Measurements from ENCODE around the gene EAF2. TPM values are rescaled to one million over a fixed set of nuclear protein-coding genes. Genes with fewer than 3 reads are reported as not detected.
A peak's percentile ranks its signal among the peaks of the same experiment; 100 is the strongest.
"Not testable (repeated sequence)": the region's sequence is repeated elsewhere in the genome, so short reads cannot be mapped to it uniquely, and the experiment has no call there.

EAF2 gene
- total RNA-seq, 2 donors from 2014 or later: 9.6 to 12.9 TPM

DNA sequence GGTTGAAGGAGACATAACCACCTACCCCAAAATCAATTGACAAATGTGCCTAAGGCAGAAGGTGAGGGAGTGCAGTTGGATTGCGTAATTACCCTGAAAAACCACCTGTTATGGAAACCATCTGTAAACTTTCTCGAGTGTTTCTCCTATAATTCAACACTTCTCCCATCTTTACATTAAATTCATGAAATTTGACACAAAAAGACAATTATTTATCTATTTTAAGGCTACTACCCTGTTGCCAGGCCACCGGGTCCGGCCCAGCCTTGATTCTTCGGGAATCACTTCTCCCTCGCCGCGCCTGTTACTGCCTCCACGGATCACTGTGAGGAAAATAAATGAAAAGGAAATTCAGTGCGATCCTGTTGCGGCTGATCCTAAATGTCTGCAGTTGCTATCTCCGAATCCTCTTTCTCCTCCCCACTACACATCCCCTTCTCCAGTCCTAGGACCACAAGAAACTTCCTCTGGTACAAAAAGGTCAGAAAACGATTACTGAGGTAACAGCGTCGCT is 795 bp upstream of the EAF2 start:
- Mint-ChIP-seq H3K4me3 (peak overlapping the region; percentile 88), H3K36me3 (peaks cover 9% of the 10 kb centered on the region), H3K4me1 (ENCODE audit: low read depth in 2 of 2) (peaks cover 32 to 43% of the 10 kb centered on the region in 2 donors), H3K27me3 (peaks cover 0 to 3% of the 10 kb centered on the region in 2 donors), H3K27ac (peak overlapping the region; percentile 69 to 73), H3K9me3 (no peaks in the 10 kb centered on the region)
- ATAC-seq: no peak
- no peak for DNase-seq (ENCODE audit: low spot score)

DNA sequence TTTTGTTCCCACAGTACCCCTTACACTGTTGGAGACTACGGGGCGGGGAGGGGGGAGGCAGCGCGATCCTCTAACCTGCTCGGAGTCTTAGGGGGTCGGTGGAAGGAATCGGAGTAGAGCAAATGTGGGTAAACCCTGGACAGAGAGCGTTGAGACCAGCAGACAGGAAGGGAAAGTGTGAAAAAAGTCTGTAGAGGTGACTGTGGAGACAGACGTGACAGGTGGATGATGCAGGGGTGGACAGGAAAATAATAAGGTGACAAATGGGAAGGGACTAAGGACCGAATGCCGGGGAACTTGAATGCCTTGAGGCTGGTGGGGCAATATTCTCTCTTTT is 424 bp downstream of the EAF2 start:
- Mint-ChIP-seq H3K36me3 (peaks cover 9% of the 10 kb centered on the region), H3K27me3 (peaks cover 0 to 3% of the 10 kb centered on the region in 2 donors), H3K27ac (peak overlapping the region; percentile 69 to 73), H3K4me3 (peak overlapping the region; percentile 88), H3K9me3 (no peaks in the 10 kb centered on the region), H3K4me1 (ENCODE audit: low read depth in 2 of 2) (peaks cover 32 to 43% of the 10 kb centered on the region in 2 donors)
- peak; percentile 61 for DNase-seq (ENCODE audit: low spot score)
- peak in 1 of 2 donors; percentile 8 for ATAC-seq

DNA sequence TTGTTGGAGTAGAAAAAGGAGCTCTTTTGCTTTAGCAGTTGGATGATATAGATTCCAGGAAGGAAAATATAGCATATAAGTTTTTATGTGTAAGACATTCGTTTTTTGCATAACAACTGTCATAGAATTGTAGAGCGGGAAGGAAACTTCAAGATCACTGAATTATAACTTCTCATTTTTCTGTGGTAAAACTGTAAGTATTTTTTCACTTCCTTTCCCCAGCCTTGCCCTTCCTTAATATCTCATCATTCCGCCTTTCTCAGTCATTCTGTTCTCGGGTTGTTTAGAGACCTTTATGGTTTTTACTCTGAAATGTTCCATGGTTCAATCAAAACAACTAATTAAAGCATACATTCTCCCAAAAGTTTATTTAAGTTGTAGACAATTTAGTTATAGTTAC is 1.1 kb downstream of the EAF2 start:
- DNase-seq (ENCODE audit: low spot score) (no peak), ATAC-seq (no peak)
- peak overlapping the region; percentile 88 for H3K4me3 Mint-ChIP-seq
- peaks cover 9% of the 10 kb centered on the region for H3K36me3 Mint-ChIP-seq
- peak overlapping the region; percentile 69 to 73 for H3K27ac Mint-ChIP-seq
- H3K27me3 Mint-ChIP-seq: peaks cover 0 to 5% of the 10 kb centered on the region in 2 donors
- no peaks in the 10 kb centered on the region for H3K9me3 Mint-ChIP-seq
- peaks cover 31 to 40% of the 10 kb centered on the region in 2 donors for H3K4me1 Mint-ChIP-seq (ENCODE audit: low read depth in 2 of 2)

DNA sequence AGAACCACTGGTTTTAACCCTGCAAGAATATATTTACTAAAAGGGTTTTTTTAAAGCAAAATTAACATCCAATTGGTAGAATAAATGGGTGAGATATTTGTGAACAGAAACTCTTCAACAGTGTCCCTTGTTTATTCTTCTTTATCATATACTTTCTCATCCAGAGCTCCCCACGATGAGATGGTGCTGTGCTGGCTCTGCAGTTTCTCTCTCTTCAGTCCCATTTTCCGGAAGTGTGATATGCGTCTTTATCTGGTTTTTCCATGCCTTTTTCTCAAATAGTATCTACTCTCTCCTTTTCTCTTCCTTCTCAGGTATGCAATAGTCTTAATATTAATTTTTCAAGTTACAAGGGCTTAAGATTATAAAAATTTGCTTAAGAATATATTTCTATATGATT is 1.5 kb downstream of the EAF2 start:
- no peaks in the 10 kb centered on the region for H3K9me3 Mint-ChIP-seq
- peaks cover 31 to 40% of the 10 kb centered on the region in 2 donors for H3K4me1 Mint-ChIP-seq (ENCODE audit: low read depth in 2 of 2)
- H3K4me3 Mint-ChIP-seq: peak overlapping the region; percentile 88
- peaks cover 9% of the 10 kb centered on the region for H3K36me3 Mint-ChIP-seq
- no peak for DNase-seq (ENCODE audit: low spot score)
- no peak for ATAC-seq
- peaks cover 0 to 5% of the 10 kb centered on the region in 2 donors for H3K27me3 Mint-ChIP-seq
- peak overlapping the region; percentile 69 to 73 for H3K27ac Mint-ChIP-seq

DNA sequence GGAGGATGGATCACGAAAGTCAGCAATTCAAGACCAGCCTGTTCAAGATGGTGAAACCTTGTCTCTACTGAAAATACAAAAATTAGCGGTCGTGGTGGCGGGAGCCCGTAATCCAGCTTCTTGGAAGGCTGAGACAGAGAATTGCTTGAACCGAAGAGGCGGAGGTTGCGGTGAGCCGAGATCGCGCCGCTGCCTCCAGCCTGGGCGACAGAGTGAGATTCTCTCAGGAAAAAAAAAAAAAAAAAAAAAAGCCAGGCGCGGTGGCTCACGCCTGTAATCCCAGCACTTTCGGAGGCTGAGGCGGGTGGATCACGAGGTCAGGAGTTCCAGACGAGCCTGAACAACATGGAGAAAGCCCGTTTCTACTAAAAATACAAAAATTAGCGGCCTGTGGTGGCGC is 5.0 kb downstream of the EAF2 start:
- ATAC-seq: no peak
- no peak for DNase-seq (ENCODE audit: low spot score)
- Mint-ChIP-seq H3K27me3 (peaks cover 0 to 5% of the 10 kb centered on the region in 2 donors), H3K27ac (no peak overlapping the region), H3K4me3 (no peak overlapping the region), H3K36me3 (no peaks in the 10 kb centered on the region), H3K9me3 (no peaks in the 10 kb centered on the region), H3K4me1 (ENCODE audit: low read depth in 2 of 2) (peaks cover 16 to 18% of the 10 kb centered on the region in 2 donors)

DNA sequence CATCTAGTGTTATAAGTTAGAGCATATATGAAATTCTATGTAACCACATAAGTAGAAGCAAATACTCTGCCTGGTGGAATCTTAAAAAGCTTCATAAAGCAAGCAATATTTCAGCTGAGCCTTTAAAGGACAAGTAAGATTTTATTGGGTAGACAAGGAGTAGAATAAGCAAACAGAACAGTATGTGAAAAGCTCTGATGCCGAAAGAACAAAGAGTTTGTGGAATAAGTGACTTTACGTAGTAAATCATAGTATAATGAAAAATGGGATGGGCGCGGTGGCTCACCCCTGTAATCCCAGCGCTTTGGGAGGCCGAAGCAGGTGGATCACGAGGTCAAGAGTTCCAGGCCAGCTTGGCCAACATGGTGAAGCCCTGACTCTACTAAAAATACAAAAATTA is 9.9 kb downstream of the EAF2 start:
- ATAC-seq (no peak), DNase-seq (ENCODE audit: low spot score) (no peak)
- Mint-ChIP-seq H3K9me3 (no peaks in the 10 kb centered on the region), H3K4me1 (ENCODE audit: low read depth in 2 of 2) (peaks cover 0 to 2% of the 10 kb centered on the region in 2 donors), H3K27ac (no peak overlapping the region), H3K27me3 (peaks cover 0 to 2% of the 10 kb centered on the region in 2 donors), H3K4me3 (no peak overlapping the region), H3K36me3 (peaks cover 4% of the 10 kb centered on the region)

DNA sequence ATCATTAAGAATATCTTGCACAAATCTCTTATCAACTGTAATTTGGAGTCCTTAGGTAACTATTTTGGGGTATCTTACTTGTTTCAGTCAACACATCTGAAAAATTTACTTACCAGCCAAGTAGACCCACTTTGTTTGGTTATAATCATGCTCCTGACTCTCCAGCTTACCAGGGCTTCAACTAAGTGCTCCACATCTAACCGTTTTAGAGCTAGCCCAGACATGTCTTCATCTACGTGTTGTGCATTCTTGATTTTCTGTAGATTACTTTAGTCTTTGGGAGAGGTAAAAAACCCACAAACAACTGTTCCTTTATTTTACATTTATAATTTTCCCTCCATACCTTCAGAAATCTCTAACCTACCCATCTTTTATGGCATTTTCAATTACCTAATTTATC is 17.2 kb downstream of the EAF2 start:
- Mint-ChIP-seq H3K27ac (no peak overlapping the region), H3K4me1 (ENCODE audit: low read depth in 2 of 2) (no peaks in the 10 kb centered on the region), H3K27me3 (no peaks in the 10 kb centered on the region), H3K9me3 (no peaks in the 10 kb centered on the region), H3K36me3 (no peaks in the 10 kb centered on the region), H3K4me3 (no peak overlapping the region)
- ATAC-seq: no peak
- DNase-seq (ENCODE audit: low spot score): no peak

DNA sequence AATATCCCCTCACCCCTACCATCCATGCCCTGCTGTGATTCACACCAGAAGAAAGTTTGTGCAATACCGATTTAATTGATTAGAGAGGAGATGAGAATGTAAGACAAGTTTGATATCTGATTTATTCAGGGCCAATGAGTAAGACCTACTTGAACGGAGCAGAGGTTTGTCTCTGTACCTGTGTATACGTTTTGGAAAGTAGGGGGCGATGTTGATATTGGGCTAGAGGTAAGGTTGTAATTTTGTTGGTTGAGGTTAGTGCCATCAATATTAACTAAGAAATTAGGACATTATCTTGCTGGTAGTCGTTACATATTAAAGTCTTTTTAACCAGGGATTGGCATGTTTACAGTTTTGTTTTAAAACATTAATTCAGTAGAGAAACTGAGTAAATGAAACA is 20.5 kb downstream of the EAF2 start:
- no peak overlapping the region for H3K4me3 Mint-ChIP-seq
- no peaks in the 10 kb centered on the region for H3K27me3 Mint-ChIP-seq
- H3K9me3 Mint-ChIP-seq: no peaks in the 10 kb centered on the region
- no peaks in the 10 kb centered on the region for H3K36me3 Mint-ChIP-seq
- no peaks in the 10 kb centered on the region for H3K4me1 Mint-ChIP-seq (ENCODE audit: low read depth in 2 of 2)
- ATAC-seq (no peak), DNase-seq (ENCODE audit: low spot score) (no peak)
- H3K27ac Mint-ChIP-seq: no peak overlapping the region

DNA sequence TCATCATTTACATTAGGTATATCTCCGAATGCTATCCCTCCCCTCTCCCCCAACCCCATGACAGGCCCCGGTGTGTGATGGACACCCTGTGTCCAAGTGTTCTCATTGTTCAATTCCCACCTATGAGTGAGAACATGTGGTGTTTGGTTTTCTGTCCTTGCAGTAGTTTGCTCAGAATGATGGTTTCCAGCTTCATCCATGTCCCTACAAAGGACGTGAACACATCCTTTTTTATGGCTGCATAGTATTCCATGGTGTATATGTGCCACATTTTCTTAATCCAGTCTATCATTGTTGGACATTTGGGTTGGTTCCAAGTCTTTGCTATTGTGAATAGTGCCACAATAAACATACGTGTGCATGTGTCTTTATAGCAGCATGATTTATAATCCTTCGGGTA is 22.8 kb downstream of the EAF2 start:
- not testable (repeated sequence) for H3K27me3 Mint-ChIP-seq; H3K4me1 Mint-ChIP-seq (ENCODE audit: low read depth in 2 of 2); H3K36me3 Mint-ChIP-seq; H3K9me3 Mint-ChIP-seq; ATAC-seq; DNase-seq (ENCODE audit: low spot score); H3K27ac Mint-ChIP-seq; H3K4me3 Mint-ChIP-seq

DNA sequence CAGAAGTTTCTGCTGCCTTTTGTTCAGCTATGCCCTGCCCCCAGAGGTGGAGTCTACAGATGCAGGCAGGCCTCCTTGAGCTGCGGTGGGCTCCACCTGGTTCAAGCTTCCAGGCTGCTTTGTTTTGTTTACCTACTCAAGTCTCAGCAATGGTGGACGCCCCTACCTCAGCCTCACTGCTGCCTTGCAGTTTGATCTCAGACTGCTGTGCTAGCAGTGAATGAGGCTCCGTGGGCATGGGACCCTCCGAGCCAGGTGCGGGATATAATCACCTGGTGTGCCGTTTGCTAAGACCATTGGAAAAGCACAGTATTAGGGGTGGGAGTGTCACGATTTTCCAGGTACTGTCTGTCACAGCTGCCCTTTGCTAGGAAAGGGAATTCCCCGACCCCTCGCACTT is 28.2 kb downstream of the EAF2 start:
- H3K27ac Mint-ChIP-seq; H3K9me3 Mint-ChIP-seq; H3K36me3 Mint-ChIP-seq; H3K4me1 Mint-ChIP-seq (ENCODE audit: low read depth in 2 of 2); H3K27me3 Mint-ChIP-seq; H3K4me3 Mint-ChIP-seq; ATAC-seq; DNase-seq (ENCODE audit: low spot score): not testable (repeated sequence)

DNA sequence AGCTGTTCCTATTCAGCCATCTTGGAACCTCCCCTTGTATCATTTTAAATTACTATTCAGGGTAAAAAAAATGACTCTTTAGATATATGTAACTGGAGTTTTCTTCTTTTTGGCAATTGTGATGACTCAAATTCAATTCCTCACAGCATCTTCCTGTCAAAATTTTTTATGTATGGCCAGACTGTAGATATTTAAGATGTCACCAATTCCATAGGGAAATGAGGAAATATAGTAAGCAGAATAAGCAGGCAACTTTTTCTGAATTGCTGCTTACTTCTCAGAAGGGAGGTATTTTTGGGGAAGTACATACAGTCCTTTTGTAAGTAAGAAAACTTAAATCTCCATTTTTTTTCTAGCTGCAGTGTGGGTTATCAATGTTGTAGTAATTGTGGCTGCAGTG is 28.8 kb downstream of the EAF2 start:
- ATAC-seq: no peak
- Mint-ChIP-seq H3K36me3 (no peaks in the 10 kb centered on the region), H3K9me3 (peaks cover 3% of the 10 kb centered on the region), H3K4me1 (ENCODE audit: low read depth in 2 of 2) (no peaks in the 10 kb centered on the region), H3K27me3 (no peaks in the 10 kb centered on the region), H3K4me3 (no peak overlapping the region), H3K27ac (no peak overlapping the region)
- no peak for DNase-seq (ENCODE audit: low spot score)

DNA sequence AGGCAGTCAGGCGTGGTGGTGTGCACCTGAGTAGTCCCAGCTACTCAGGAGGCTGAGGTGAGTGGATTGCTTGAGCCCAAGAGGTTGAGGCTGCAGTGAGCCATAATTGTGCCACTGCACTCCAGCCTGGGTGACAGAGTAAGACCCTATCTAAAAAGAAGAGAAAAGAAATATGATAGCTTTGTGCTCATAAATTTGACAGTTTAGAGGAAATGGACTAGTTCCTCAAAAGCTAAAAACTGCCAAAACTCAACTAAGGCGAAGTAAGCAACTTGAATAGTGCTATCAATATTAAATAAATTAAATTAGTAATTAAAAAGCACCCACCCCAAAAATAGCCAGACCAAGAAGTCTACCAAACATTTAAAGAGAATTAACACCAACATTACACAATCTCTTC is 34.7 kb downstream of the EAF2 start:
- Mint-ChIP-seq H3K9me3 (no peaks in the 10 kb centered on the region), H3K4me3 (no peak overlapping the region), H3K27me3 (no peaks in the 10 kb centered on the region), H3K4me1 (ENCODE audit: low read depth in 2 of 2) (no peaks in the 10 kb centered on the region), H3K27ac (no peak overlapping the region), H3K36me3 (peaks cover 7% of the 10 kb centered on the region)
- DNase-seq (ENCODE audit: low spot score) (no peak), ATAC-seq (no peak)

DNA sequence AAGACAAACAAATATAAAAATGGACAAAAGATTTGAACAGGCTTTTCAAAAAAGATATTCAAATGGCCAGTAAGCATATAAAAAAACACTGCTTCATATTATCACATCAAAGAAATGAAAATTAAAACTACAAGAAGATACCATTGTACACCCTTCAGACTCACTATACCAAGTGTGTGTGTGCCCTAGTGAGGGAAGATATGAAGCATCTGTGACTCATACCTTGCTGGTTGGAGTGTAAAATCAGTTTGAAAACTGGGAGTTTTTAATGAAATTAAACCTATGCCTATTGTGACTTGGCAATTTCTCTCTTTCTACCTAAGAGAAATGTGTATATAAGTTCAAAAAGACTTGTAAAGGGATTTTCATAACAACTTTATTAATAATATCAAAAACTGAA is 35.7 kb downstream of the EAF2 start:
- Mint-ChIP-seq H3K27me3 (no peaks in the 10 kb centered on the region), H3K9me3 (no peaks in the 10 kb centered on the region), H3K27ac (no peak overlapping the region), H3K4me3 (no peak overlapping the region), H3K4me1 (ENCODE audit: low read depth in 2 of 2) (no peaks in the 10 kb centered on the region), H3K36me3 (peaks cover 7% of the 10 kb centered on the region)
- DNase-seq (ENCODE audit: low spot score) (no peak), ATAC-seq (no peak)

DNA sequence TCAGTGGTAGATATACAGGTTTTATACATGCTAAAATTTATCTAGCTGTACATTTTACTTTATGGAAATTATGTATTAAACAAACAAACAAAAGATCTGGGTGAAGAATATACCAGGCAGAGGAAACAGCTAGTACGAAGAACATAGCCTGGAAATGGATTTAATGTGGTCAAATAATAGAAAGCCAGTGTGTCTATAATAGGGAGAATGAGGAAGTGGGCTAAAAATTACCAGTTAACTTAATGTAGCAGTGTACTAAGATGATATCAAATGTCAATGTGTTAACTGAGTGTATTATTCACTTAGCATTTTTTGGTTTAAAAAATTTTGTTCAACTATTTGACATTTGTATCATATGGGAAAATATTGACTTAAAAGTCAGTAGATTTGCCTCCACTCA is 36.4 kb downstream of the EAF2 start:
- Mint-ChIP-seq H3K36me3 (peaks cover 7% of the 10 kb centered on the region), H3K4me1 (ENCODE audit: low read depth in 2 of 2) (no peaks in the 10 kb centered on the region), H3K9me3 (no peaks in the 10 kb centered on the region), H3K27me3 (no peaks in the 10 kb centered on the region), H3K4me3 (no peak overlapping the region), H3K27ac (no peak overlapping the region)
- ATAC-seq: no peak
- no peak for DNase-seq (ENCODE audit: low spot score)

DNA sequence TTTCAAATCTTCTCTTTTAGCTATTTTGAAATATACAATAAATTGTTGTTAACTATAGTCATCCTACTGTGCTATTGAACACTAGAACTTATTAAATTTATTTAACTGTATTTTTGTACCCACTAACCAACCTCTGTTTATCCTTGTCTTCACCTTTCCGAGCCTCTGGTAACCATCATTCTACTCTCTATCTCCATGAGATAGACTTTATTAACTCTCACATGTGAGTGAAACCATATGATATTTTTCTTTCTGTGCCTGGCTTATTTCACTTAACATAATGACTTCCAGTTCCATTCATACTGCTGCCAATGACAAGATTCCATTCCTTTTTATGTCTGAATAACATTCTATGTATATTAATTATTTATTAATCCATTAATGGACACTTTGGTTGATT is 43.4 kb downstream of the EAF2 start:
- Mint-ChIP-seq H3K4me1 (ENCODE audit: low read depth in 2 of 2) (no peaks in the 10 kb centered on the region), H3K27me3 (no peaks in the 10 kb centered on the region), H3K36me3 (peaks cover under 1% of the 10 kb centered on the region), H3K4me3 (no peak overlapping the region), H3K9me3 (no peaks in the 10 kb centered on the region), H3K27ac (no peak overlapping the region)
- DNase-seq (ENCODE audit: low spot score) (no peak), ATAC-seq (no peak)

Measured in natural killer cell treated with Interleukin-12 subunit alpha and Interleukin-12 subunit beta and Interleukin-15 and Interleukin-18, amount 100 ng/mL, for 72 hours (primary cell).